CD4-positive, alpha-beta memory T cell (primary cell): ENCODE data around the gene TCF4. TPM values are rescaled to one million over a fixed set of nuclear protein-coding genes. Genes with fewer than 3 reads are reported as not detected.

Source experiments
- CTCF ChIA-PET: fragments of 350-600 bp; sonication (Branson Sonifier 250); formaldehyde crosslinking; loops from one replicate; lab custom pipeline; 2021; ENCODE audit warnings: inconsistent platforms; ENCODE audit not compliant: partially characterized antibody; lab: Charles Lee
- POLR2A ChIA-PET: fragments of 350-600 bp; sonication (Branson Sonifier 250); formaldehyde crosslinking; loops from one replicate; lab custom pipeline; 2021; ENCODE audit not compliant: partially characterized antibody; lab: Charles Lee
- DNase-seq, 5 donors: peaks; one replicate each; pipeline versions ENCODE4 v3.0.0 to v3.0.0-alpha.2; 2020 to 2022; ENCODE audit warnings: mixed read lengths in 1 of 5
- H3K27ac ChIP-seq: one replicate; pipeline ENCODE4 v1.7.0; 2013; ENCODE audit warnings: low read depth, low read length
- H3K27me3 ChIP-seq: 2 replicates; pipeline ENCODE4 v1.7.0; 2013; ENCODE audit warnings: mild to moderate bottlenecking, low read length, moderate library complexity; ENCODE audit not compliant: insufficient read depth
- H3K36me3 ChIP-seq: 2 replicates; pipeline ENCODE4 v1.7.0; 2013; ENCODE audit warnings: mild to moderate bottlenecking, low read length, moderate library complexity; ENCODE audit not compliant: insufficient read depth
- H3K4me1 ChIP-seq: 2 replicates; pipeline ENCODE4 v1.7.0; 2013; ENCODE audit warnings: mild to moderate bottlenecking, low read length, moderate library complexity; ENCODE audit not compliant: insufficient read depth
- H3K4me3 ChIP-seq, 2 donors: one replicate each; pipeline ENCODE4 v1.7.0; 2013; ENCODE audit warnings: low read length in 2 of 2, mild to moderate bottlenecking in 1 of 2
- H3K9me3 ChIP-seq, 2 donors: one replicate each; pipeline ENCODE4 v1.7.0; 2013; ENCODE audit warnings: low read length in 2 of 2, control low read depth in 1 of 2; ENCODE audit not compliant: control insufficient read depth in 1 of 2
- H3K27ac Mint-ChIP-seq, 7 donors: one replicate each; pipeline ENCODE4 v1.8.0; 2020 to 2021; ENCODE audit warnings: mixed read lengths in 7 of 7, mild to moderate bottlenecking in 6 of 7, inconsistent platforms in 3 of 7, moderate library complexity in 3 of 7
- H3K27me3 Mint-ChIP-seq, 2 donors: one replicate each; pipeline ENCODE4 v1.8.0; 2020 to 2021; ENCODE audit warnings: mixed read lengths in 2 of 2
- H3K36me3 Mint-ChIP-seq, 2 donors: one replicate each; pipeline ENCODE4 v1.8.0; 2020 to 2021; ENCODE audit warnings: mixed read lengths in 2 of 2, inconsistent platforms in 1 of 2, mild to moderate bottlenecking in 1 of 2
- H3K4me1 Mint-ChIP-seq, 4 donors: one replicate each; pipeline ENCODE4 v1.8.0; 2020 to 2021; ENCODE audit warnings: mixed read lengths in 4 of 4, mild to moderate bottlenecking in 1 of 4
- H3K4me3 Mint-ChIP-seq, 8 donors: one replicate each; pipeline ENCODE4 v1.8.0; 2020 to 2021; ENCODE audit warnings: mixed read lengths in 8 of 8, mild to moderate bottlenecking in 7 of 8, moderate library complexity in 6 of 8, inconsistent platforms in 3 of 8
- H3K9me3 Mint-ChIP-seq, 8 donors: one replicate each; pipeline ENCODE4 v1.8.0; 2020 to 2021; ENCODE audit warnings: mixed read lengths in 8 of 8, mild to moderate bottlenecking in 5 of 8, inconsistent platforms in 3 of 8, moderate library complexity in 1 of 8
- intact Hi-C: fragments of 100-400 bp; cut with micrococcal nuclease; formaldehyde crosslinking; loops from one replicate; pipeline ENCODE4 v1.15.1; 2023
- polyA plus RNA-seq, 2 donors: library from polyadenylated mRNA; unstranded; fragments of 300-500 nt; fragmentation: Illumina TruSeq; gene quantifications; one replicate each; pipeline ENCODE4 v1.2.3, GENCODE V29; 2021
- total RNA-seq, 2 experiments: library from RNA; stranded (reverse); gene quantifications; one replicate each; pipeline ENCODE4 v1.2.3, GENCODE V29; 2021

Gene TCF4
- total and polyA plus RNA-seq, 4 experiments from 2014 or later, result 0.11 to 2.2 (median 0.76) TPM

GRCh38 chr18:55449412-55450140 lies 138.4 kb downstream of the TCF4 start:
- Histone ChIP-seq H3K9me3 (no peaks in the 10 kb centered on the region), H3K27ac (no peak overlapping the region), H3K4me3 (no peak overlapping the region), H3K4me1 (no peaks in the 10 kb centered on the region), H3K36me3 (no peaks in the 10 kb centered on the region), H3K27me3 (no peaks in the 10 kb centered on the region)
- Mint-ChIP-seq H3K27me3 (no peaks in the 10 kb centered on the region), H3K27ac (no peak overlapping the region), H3K36me3 (no peaks in the 10 kb centered on the region), H3K9me3 (peaks cover 0 to 4% (median 0%) of the 10 kb centered on the region in 8 donors), H3K4me3 (no peak overlapping the region), H3K4me1 (no peaks in the 10 kb centered on the region)
- ChIA-PET CTCF (no interaction called here), POLR2A (no interaction called here)
- no peak for DNase-seq
- intact Hi-C loops, result no loop called here

GRCh38 chr18:55448420-55448819 lies 139.6 kb downstream of the TCF4 start:
- Mint-ChIP-seq H3K4me3 (no peak overlapping the region), H3K27ac (no peak overlapping the region), H3K9me3 (peaks cover 0 to 4% (median 0%) of the 10 kb centered on the region in 8 donors), H3K36me3 (no peaks in the 10 kb centered on the region), H3K27me3 (peaks cover 0 to 2% of the 10 kb centered on the region in 2 donors), H3K4me1 (no peaks in the 10 kb centered on the region)
- POLR2A ChIA-PET, result no interaction called here
- Histone ChIP-seq H3K9me3 (no peaks in the 10 kb centered on the region), H3K4me1 (no peaks in the 10 kb centered on the region), H3K27ac (no peak overlapping the region), H3K36me3 (no peaks in the 10 kb centered on the region), H3K4me3 (no peak overlapping the region), H3K27me3 (no peaks in the 10 kb centered on the region)
- intact Hi-C loops, result no loop called here
- no peak for DNase-seq
- CTCF ChIA-PET, result no interaction called here

- H3K36me3 Mint-ChIP-seq, result no peaks in the 10 kb centered on the region
- Histone ChIP-seq H3K9me3 (no peaks in the 10 kb centered on the region), H3K27ac (no peak overlapping the region), H3K4me1 (no peaks in the 10 kb centered on the region), H3K36me3 (no peaks in the 10 kb centered on the region), H3K4me3 (no peak overlapping the region), H3K27me3 (no peaks in the 10 kb centered on the region)
- no peak for DNase-seq
- H3K27me3 Mint-ChIP-seq, result peaks cover 0 to 2% of the 10 kb centered on the region in 2 donors
- no peak overlapping the region for H3K27ac Mint-ChIP-seq
- H3K4me1 Mint-ChIP-seq, result no peaks in the 10 kb centered on the region
- POLR2A ChIA-PET, result interaction anchor here (0.6 kb wide), 1 partner anchor 150 kb away, joined by 3 read pairs; no protein-coding TSS in a partner anchor
- H3K4me3 Mint-ChIP-seq, result no peak overlapping the region
- intact Hi-C loops, result no loop called here
- CTCF ChIA-PET, result no interaction called here
- peaks cover 0 to 4% (median 0%) of the 10 kb centered on the region in 8 donors for H3K9me3 Mint-ChIP-seq
These were observed 140.3 kb downstream of the TCF4 start for GRCh38 chr18:55447672-55448018.

GRCh38 chr18:55446996-55447671 lies 140.9 kb downstream of the TCF4 start:
- H3K4me1 ChIP-seq, result no peaks in the 10 kb centered on the region
- no peak overlapping the region for H3K27ac ChIP-seq
- CTCF ChIA-PET, result no interaction called here
- H3K9me3 ChIP-seq, result no peaks in the 10 kb centered on the region
- POLR2A ChIA-PET, result interaction anchor here (0.6 kb wide), 1 partner anchor 151 kb away, joined by 3 read pairs; no protein-coding TSS in a partner anchor
- no peak for DNase-seq
- no peaks in the 10 kb centered on the region for H3K4me1 Mint-ChIP-seq
- H3K27ac Mint-ChIP-seq, result no peak overlapping the region
- H3K9me3 Mint-ChIP-seq, result peaks cover 0 to 4% (median 0%) of the 10 kb centered on the region in 8 donors
- H3K36me3 ChIP-seq, result no peaks in the 10 kb centered on the region
- H3K36me3 Mint-ChIP-seq, result no peaks in the 10 kb centered on the region
- H3K27me3 ChIP-seq, result no peaks in the 10 kb centered on the region
- no peak overlapping the region for H3K4me3 ChIP-seq
- peaks cover 0 to 2% of the 10 kb centered on the region in 2 donors for H3K27me3 Mint-ChIP-seq
- H3K4me3 Mint-ChIP-seq, result no peak overlapping the region
- intact Hi-C loops, result no loop called here

- ChIA-PET CTCF (interaction anchor here (0.6 kb wide), 1 partner anchor 51 kb away, joined by 3 read pairs; no protein-coding TSS in a partner anchor), POLR2A (no interaction called here)
- Mint-ChIP-seq H3K4me1 (no peaks in the 10 kb centered on the region), H3K27me3 (peaks cover 0 to 2% of the 10 kb centered on the region in 2 donors), H3K27ac (no peak overlapping the region), H3K9me3 (peaks cover 0 to 4% (median 0%) of the 10 kb centered on the region in 8 donors), H3K4me3 (no peak overlapping the region), H3K36me3 (no peaks in the 10 kb centered on the region)
- no peaks in the 10 kb centered on the region for H3K4me1 ChIP-seq
- intact Hi-C loops, result no loop called here
- H3K27me3 ChIP-seq, result no peaks in the 10 kb centered on the region
- no peak for DNase-seq
- no peak overlapping the region for H3K4me3 ChIP-seq
- no peak overlapping the region for H3K27ac ChIP-seq
- no peaks in the 10 kb centered on the region for H3K36me3 ChIP-seq
- no peaks in the 10 kb centered on the region for H3K9me3 ChIP-seq
These were observed 143.5 kb downstream of the TCF4 start for GRCh38 chr18:55444536-55444935.

GRCh38 chr18:55443776-55444175 lies 144.2 kb downstream of the TCF4 start:
- Histone ChIP-seq H3K9me3 (no peaks in the 10 kb centered on the region), H3K36me3 (no peaks in the 10 kb centered on the region), H3K4me1 (no peaks in the 10 kb centered on the region), H3K27ac (no peak overlapping the region), H3K4me3 (no peak overlapping the region), H3K27me3 (no peaks in the 10 kb centered on the region)
- ChIA-PET POLR2A (no interaction called here), CTCF (no interaction called here)
- peaks cover 0 to 2% of the 10 kb centered on the region in 2 donors for H3K27me3 Mint-ChIP-seq
- H3K36me3 Mint-ChIP-seq, result no peaks in the 10 kb centered on the region
- DNase-seq, result no peak
- no peak overlapping the region for H3K4me3 Mint-ChIP-seq
- H3K9me3 Mint-ChIP-seq, result peaks cover 0 to 4% (median 0%) of the 10 kb centered on the region in 8 donors
- intact Hi-C loops, result no loop called here
- no peaks in the 10 kb centered on the region for H3K4me1 Mint-ChIP-seq
- H3K27ac Mint-ChIP-seq, result no peak overlapping the region

- Histone ChIP-seq H3K27me3 (no peaks in the 10 kb centered on the region), H3K36me3 (no peaks in the 10 kb centered on the region), H3K9me3 (no peaks in the 10 kb centered on the region), H3K4me1 (no peaks in the 10 kb centered on the region), H3K27ac (no peak overlapping the region), H3K4me3 (no peak overlapping the region)
- intact Hi-C loops, result no loop called here
- H3K9me3 Mint-ChIP-seq, result peaks cover 0 to 4% (median 0%) of the 10 kb centered on the region in 8 donors
- H3K4me1 Mint-ChIP-seq, result no peaks in the 10 kb centered on the region
- DNase-seq, result no peak
- H3K4me3 Mint-ChIP-seq, result no peak overlapping the region
- H3K36me3 Mint-ChIP-seq, result no peaks in the 10 kb centered on the region
- POLR2A ChIA-PET, result no interaction called here
- CTCF ChIA-PET, result no interaction called here
- peaks cover 0 to 2% of the 10 kb centered on the region in 2 donors for H3K27me3 Mint-ChIP-seq
- H3K27ac Mint-ChIP-seq, result no peak overlapping the region
These were observed 145.4 kb downstream of the TCF4 start for GRCh38 chr18:55442561-55442960.
